ENCODE measurements around the gene MAGI2. TPM values are rescaled to one million over a fixed set of nuclear protein-coding genes. Genes with fewer than 3 reads are reported as not detected.

Gene MAGI2
- total and polyA plus RNA-seq, 4 donors = 0.37 to 4.1 (median 1.4) TPM

- no peak overlapping the region for H3K27ac ChIP-seq (ENCODE audit: low read depth in 1 of 2, low read length in 2 of 2)
- 90% methylated on average over 2 of the region's 2 CpGs for WGBS
- no peak for DNase-seq (ENCODE audit: low spot score)
Observed at GRCh38 chr7:78777829-78778228, 675.6 kb downstream of the MAGI2 start.

GRCh38 chr7:78770422-78771410 lies 682.8 kb downstream of the MAGI2 start:
- peak overlapping the region in 2 of 3 donors; percentile 29 to 31 for H3K4me3 ChIP-seq (ENCODE audit: low read depth in 1 of 3, low read length in 3 of 3)
- no peaks in the 10 kb centered on the region for H3K9me3 ChIP-seq (ENCODE audit: control insufficient read depth in 4 of 4, low read length in 3 of 4)
- H3K9ac ChIP-seq (ENCODE audit: low read depth in 1 of 2, low read length in 2 of 2) = no peak overlapping the region
- no peaks in the 10 kb centered on the region for H3K36me3 ChIP-seq (ENCODE audit: control insufficient read depth in 4 of 4, insufficient read depth in 3 of 4, low read depth in 1 of 4, low read length in 3 of 4)
- peaks cover 2 to 18% (median 13%) of the 10 kb centered on the region in 4 donors for H3K4me1 ChIP-seq (ENCODE audit: control insufficient read depth in 4 of 4, insufficient read depth in 4 of 4, low read length in 3 of 4)
- DNase-seq (ENCODE audit: low spot score) = no peak
- H3K27ac ChIP-seq (ENCODE audit: low read depth in 1 of 2, low read length in 2 of 2) = no peak overlapping the region
- no peaks in the 10 kb centered on the region for H3K27me3 ChIP-seq (ENCODE audit: control insufficient read depth in 4 of 4, insufficient read depth in 4 of 4, low read length in 3 of 4)
- WGBS = 9% methylated on average over 16 of the region's 16 CpGs
- TF ChIP-seq FOXA2 (IDR thresholded peaks at IDR 0.05) = peak; percentile 65
- TF ChIP-seq NR2F2 (IDR thresholded peaks at IDR 0.05) = no peak

More at GRCh38 chr7:78777829-78778228, 675.6 kb downstream of the MAGI2 start:
- no peak overlapping the region for H3K4me3 ChIP-seq (ENCODE audit: low read depth in 1 of 3, low read length in 3 of 3)
- TF ChIP-seq RXRA (IDR thresholded peaks at IDR 0.05) (no peak), NR2F2 (IDR thresholded peaks at IDR 0.05) (no peak), HNF4G (IDR thresholded peaks at IDR 0.05) (no peak)
- H3K9ac ChIP-seq (ENCODE audit: low read depth in 1 of 2, low read length in 2 of 2) = no peak overlapping the region
- H3K27me3 ChIP-seq (ENCODE audit: control insufficient read depth in 4 of 4, insufficient read depth in 4 of 4, low read length in 3 of 4) = no peaks in the 10 kb centered on the region
- peaks cover 0 to 1% (median 0%) of the 10 kb centered on the region in 4 donors for H3K4me1 ChIP-seq (ENCODE audit: control insufficient read depth in 4 of 4, insufficient read depth in 4 of 4, low read length in 3 of 4)
- no peaks in the 10 kb centered on the region for H3K36me3 ChIP-seq (ENCODE audit: control insufficient read depth in 4 of 4, insufficient read depth in 3 of 4, low read depth in 1 of 4, low read length in 3 of 4)
- H3K9me3 ChIP-seq (ENCODE audit: control insufficient read depth in 4 of 4, low read length in 3 of 4) = no peaks in the 10 kb centered on the region

GRCh38 chr7:78769481-78770101 lies 683.9 kb downstream of the MAGI2 start:
- 9% methylated on average over 12 of the region's 12 CpGs for WGBS
- Histone ChIP-seq H3K9me3 (ENCODE audit: control insufficient read depth in 4 of 4, low read length in 3 of 4) (no peaks in the 10 kb centered on the region), H3K36me3 (ENCODE audit: control insufficient read depth in 4 of 4, insufficient read depth in 3 of 4, low read depth in 1 of 4, low read length in 3 of 4) (no peaks in the 10 kb centered on the region), H3K9ac (ENCODE audit: low read depth in 1 of 2, low read length in 2 of 2) (no peak overlapping the region), H3K4me1 (ENCODE audit: control insufficient read depth in 4 of 4, insufficient read depth in 4 of 4, low read length in 3 of 4) (peaks cover 2 to 18% (median 13%) of the 10 kb centered on the region in 4 donors), H3K27ac (ENCODE audit: low read depth in 1 of 2, low read length in 2 of 2) (no peak overlapping the region), H3K27me3 (ENCODE audit: control insufficient read depth in 4 of 4, insufficient read depth in 4 of 4, low read length in 3 of 4) (no peaks in the 10 kb centered on the region), H3K4me3 (ENCODE audit: low read depth in 1 of 3, low read length in 3 of 3) (peak overlapping the region in 1 of 3 donors; percentile 9)
- DNase-seq (ENCODE audit: low spot score) = no peak
- TF ChIP-seq FOXA1 (IDR thresholded peaks at IDR 0.05) (no peak), REST (IDR thresholded peaks at IDR 0.05) (no peak), NR2F2 (IDR thresholded peaks at IDR 0.05) (no peak), YY1 (IDR thresholded peaks at IDR 0.05) (no peak), ZBTB33 (IDR thresholded peaks at IDR 0.05) (no peak), RXRA (IDR thresholded peaks at IDR 0.05) (no peak), EGR1 (IDR thresholded peaks at IDR 0.05; ENCODE audit: low read depth in 2 of 2) (no peak), CTCF (IDR thresholded peaks at IDR 0.05; ENCODE audit: low read depth, low read length, missing input control) (no peak), TAF1 (conservative IDR thresholded peaks at IDR 0.05) (no peak), ATF3 (IDR thresholded peaks at IDR 0.05) (no peak), GABPA (IDR thresholded peaks at IDR 0.05 in 1 of 2, conservative IDR thresholded peaks at IDR 0.05 in 1 of 2) (no peak), MAX (IDR thresholded peaks at IDR 0.05) (no peak), SP1 (IDR thresholded peaks at IDR 0.05) (no peak), HNF4A (conservative IDR thresholded peaks at IDR 0.05) (no peak), JUND (IDR thresholded peaks at IDR 0.05) (no peak), FOXA2 (IDR thresholded peaks at IDR 0.05) (no peak), HNF4G (IDR thresholded peaks at IDR 0.05) (no peak)

Measured in liver (tissue), 9 donors.